H9 (cell line): ENCODE results near the gene MCEE. TPM values are rescaled to one million over a fixed set of nuclear protein-coding genes. Genes with fewer than 3 reads are reported as not detected.
"Not testable (repeated sequence)": the region's sequence is repeated elsewhere in the genome, so short reads cannot be mapped to it uniquely, and the experiment has no call there.

ENCODE experiments used
- DNase-seq: peaks from one replicate; pipeline ENCODE4 v3.0.0-alpha.2; 2017
- H2AFZ ChIP-seq: one replicate; pipeline ENCODE4 v1.6.1; 2013; ENCODE audit warnings: mild to moderate bottlenecking, low read length, control low read depth, moderate library complexity
- H2AK5ac ChIP-seq: 2 replicates; pipeline ENCODE4 v1.6.1; 2013; ENCODE audit warnings: low read length, control low read depth, mixed read lengths; ENCODE audit not compliant: insufficient read length
- H2BK120ac ChIP-seq: one replicate; pipeline ENCODE4 v1.6.1; 2013; ENCODE audit warnings: low read depth, mild to moderate bottlenecking, low read length, control low read depth, inconsistent platforms; ENCODE audit not compliant: poor library complexity, severe bottlenecking
- H2BK12ac ChIP-seq: 2 replicates; pipeline ENCODE4 v1.6.1; 2013; ENCODE audit warnings: low read length, control low read depth, mixed read lengths, low read depth; ENCODE audit not compliant: insufficient read length
- H2BK15ac ChIP-seq: 2 replicates; pipeline ENCODE4 v1.6.1; 2013; ENCODE audit warnings: low read depth, low read length, control low read depth
- H2BK20ac ChIP-seq: one replicate; pipeline ENCODE4 v1.6.1; 2013; ENCODE audit warnings: low read depth, mild to moderate bottlenecking, low read length, control low read depth, inconsistent platforms; ENCODE audit not compliant: poor library complexity, severe bottlenecking
- H2BK5ac ChIP-seq: 2 replicates; pipeline ENCODE4 v1.6.1; 2013; ENCODE audit warnings: low read length, control low read depth, mixed read lengths; ENCODE audit not compliant: insufficient read length
- H3K14ac ChIP-seq: 2 replicates; pipeline ENCODE4 v1.6.1; 2013; ENCODE audit warnings: low read length, control low read depth; ENCODE audit not compliant: insufficient read depth
- H3K18ac ChIP-seq: 2 replicates; pipeline ENCODE4 v1.6.1; 2013; ENCODE audit warnings: low read depth, mild to moderate bottlenecking, mixed read lengths, low read length, control low read depth; ENCODE audit not compliant: insufficient read length
- H3K23ac ChIP-seq: 2 replicates; pipeline ENCODE4 v1.6.1; 2013; ENCODE audit warnings: low read length, control low read depth, mixed read lengths, low read depth; ENCODE audit not compliant: insufficient read length
- H3K23me2 ChIP-seq: 2 replicates; pipeline ENCODE4 v1.6.1; 2013; ENCODE audit warnings: low read depth, mild to moderate bottlenecking, mixed read lengths, low read length, control low read depth; ENCODE audit not compliant: insufficient read length, poor library complexity, severe bottlenecking
- H3K27ac ChIP-seq: 2 replicates; pipeline ENCODE4 v1.5.1; 2013; ENCODE audit warnings: low read length, control low read depth, mixed read lengths, low read depth; ENCODE audit not compliant: insufficient read length
- H3K27me3 ChIP-seq: 2 replicates; pipeline ENCODE4 v1.6.1; 2013; ENCODE audit warnings: low read length, control low read depth, inconsistent platforms; ENCODE audit not compliant: insufficient read depth
- H3K4ac ChIP-seq: 2 replicates; pipeline ENCODE4 v1.6.1; 2013; ENCODE audit warnings: low read depth, mild to moderate bottlenecking, control low read depth, inconsistent platforms, low read length, moderate library complexity
- H3K4me1 ChIP-seq: 2 replicates; pipeline ENCODE4 v1.6.1; 2013; ENCODE audit warnings: low read length, control low read depth, inconsistent platforms; ENCODE audit not compliant: insufficient read depth
- H3K4me2 ChIP-seq: 2 replicates; pipeline ENCODE4 v1.6.1; 2013; ENCODE audit warnings: low read length, control low read depth, mixed read lengths; ENCODE audit not compliant: insufficient read length, insufficient read depth
- H3K56ac ChIP-seq: 2 replicates; pipeline ENCODE4 v1.6.1; 2013; ENCODE audit warnings: low read depth, mild to moderate bottlenecking, mixed read lengths, low read length, control low read depth; ENCODE audit not compliant: insufficient read length
- H3K79me1 ChIP-seq: 2 replicates; pipeline ENCODE4 v1.6.1; 2013; ENCODE audit warnings: low read depth, mild to moderate bottlenecking, moderate library complexity, low read length, control low read depth, inconsistent platforms; ENCODE audit not compliant: insufficient read depth, poor library complexity, severe bottlenecking
- H3K79me2 ChIP-seq: 2 replicates; pipeline ENCODE4 v1.6.1; 2013; ENCODE audit warnings: low read length, control low read depth, inconsistent platforms; ENCODE audit not compliant: insufficient read depth
- H3K9ac ChIP-seq: 2 replicates; pipeline ENCODE4 v1.6.1; 2013; ENCODE audit warnings: low read length, control low read depth, mixed read lengths; ENCODE audit not compliant: insufficient read length; ENCODE audit errors: extremely low read depth
- H3K9me3 ChIP-seq: one replicate; pipeline ENCODE4 v1.6.1; 2013; ENCODE audit warnings: low read depth, low read length, inconsistent platforms; ENCODE audit not compliant: control insufficient read depth
- H3T11ph ChIP-seq: one replicate; pipeline ENCODE4 v1.6.1; 2013; ENCODE audit warnings: mild to moderate bottlenecking, low read length, control low read depth, inconsistent platforms
- H4K20me1 ChIP-seq: one replicate; pipeline ENCODE4 v1.6.1; 2013; ENCODE audit not compliant: control insufficient read depth, insufficient read length, insufficient read depth
- H4K5ac ChIP-seq: 2 replicates; pipeline ENCODE4 v1.6.1; 2013; ENCODE audit warnings: low read depth, mild to moderate bottlenecking, mixed read lengths, low read length, control low read depth; ENCODE audit not compliant: insufficient read length
- H4K8ac ChIP-seq: replicated peaks from 2 replicates; pipeline ENCODE4 v1.6.1; 2013; ENCODE audit warnings: low read length, control low read depth, mixed read lengths, low read depth; ENCODE audit not compliant: insufficient read length
- H4K91ac ChIP-seq: 2 replicates; pipeline ENCODE4 v1.6.1; 2013; ENCODE audit warnings: low read depth, mild to moderate bottlenecking, moderate library complexity, mixed read lengths, low read length, control low read depth; ENCODE audit not compliant: insufficient read length
- H3K27ac Mint-ChIP-seq, 3 experiments: 2 replicates in 2 of 3; 3 replicates in 1 of 3; pipeline ENCODE4 v1.8.0; 2020 to 2021; ENCODE audit warnings: mixed read lengths in 3 of 3, mild to moderate bottlenecking in 1 of 3, moderate library complexity in 1 of 3
- H3K27me3 Mint-ChIP-seq: 2 replicates; pipeline ENCODE4 v1.8.0; 2021; ENCODE audit warnings: low read depth, mild to moderate bottlenecking, moderate library complexity, mixed read lengths
- H3K36me3 Mint-ChIP-seq, 3 experiments: 2 replicates in 2 of 3; 3 replicates in 1 of 3; pipeline ENCODE4 v1.8.0; 2020 to 2021; ENCODE audit warnings: low read depth in 3 of 3, mixed read lengths in 3 of 3; ENCODE audit not compliant: insufficient read depth in 1 of 3
- H3K4me1 Mint-ChIP-seq, 2 experiments: 2 replicates each; pipeline ENCODE4 v1.8.0; 2020; ENCODE audit warnings: mixed read lengths in 2 of 2
- H3K4me3 Mint-ChIP-seq, 2 experiments: 2 replicates in 1 of 2; 3 replicates in 1 of 2; pipeline ENCODE4 v1.8.0; 2020 to 2021; ENCODE audit warnings: mild to moderate bottlenecking in 2 of 2, mixed read lengths in 2 of 2, moderate library complexity in 1 of 2
- H3K9me3 Mint-ChIP-seq, 2 experiments: 2 replicates in 1 of 2; 3 replicates in 1 of 2; pipeline ENCODE4 v1.8.0; 2020; ENCODE audit warnings: mild to moderate bottlenecking in 2 of 2, mixed read lengths in 2 of 2, moderate library complexity in 1 of 2
- CTCF ChIP-seq: fragments of 200-600 bp; sonication (generic); conservative IDR thresholded peaks from 3 replicates; pipeline ENCODE4 v1.8.0; 2021; ENCODE audit warnings: antibody characterized with exemption, mild to moderate bottlenecking
- WGBS: extraction: QIAGEN DNeasy Blood & Tissue Kit; methylation state at CpG from one replicate; pipeline ENCODE4 v1.1.7; 2013; ENCODE audit warnings: missing lambda C conversion rate, low lambda C conversion rate, mixed read lengths; ENCODE audit not compliant: insufficient read length; ENCODE audit errors: extremely low coverage; 5-methylcytosine and 5-hydroxymethylcytosine counted together
- total RNA-seq: library from RNA; stranded (reverse); gene quantifications from 2 replicates; pipeline ENCODE4 v1.2.1, GENCODE V29; 2021

MCEE gene
- total RNA-seq, 1 experiment from 2014 or later, result 12.5 TPM

GRCh38 chr2:71106463-71106862, 23.6 kb downstream of the MCEE start:
- not testable (repeated sequence) for H3K9me3 Mint-ChIP-seq, H3K9ac ChIP-seq, H3K79me1 ChIP-seq, H3K27ac ChIP-seq, H4K8ac ChIP-seq, H2BK5ac ChIP-seq, H4K91ac ChIP-seq, H3K4me3 Mint-ChIP-seq, H3K18ac ChIP-seq, H3K4ac ChIP-seq, H3K56ac ChIP-seq, H3K79me2 ChIP-seq, DNase-seq, H3K36me3 Mint-ChIP-seq, H3K4me2 ChIP-seq, H2BK20ac ChIP-seq, H3K27ac Mint-ChIP-seq, H2BK120ac ChIP-seq, H3K14ac ChIP-seq, H3K23ac ChIP-seq, H3K9me3 ChIP-seq, H3K23me2 ChIP-seq, H3K27me3 ChIP-seq, H3T11ph ChIP-seq, H2BK12ac ChIP-seq, H4K5ac ChIP-seq, H3K27me3 Mint-ChIP-seq, H2BK15ac ChIP-seq, H3K4me1 ChIP-seq, H2AK5ac ChIP-seq, H2AFZ ChIP-seq, H4K20me1 ChIP-seq
- WGBS, result no CpG with 5 or more reads among the region's 6 CpGs
- peak; percentile 29; the same call in 1 of the 3 replicates for TF ChIP-seq CTCF
- peaks cover 20 to 21% of the 10 kb centered on the region in 2 experiments for H3K4me1 Mint-ChIP-seq
